GM21737 (cell line): ENCODE results near the gene CLIC4.

Experiments used
- ATAC-seq: cut with Tn5 transposase; IDR thresholded peaks from one replicate; pipeline ENCODE4 v1.9.1; 2021; ENCODE audit warnings: mild to moderate bottlenecking, moderate library complexity; ENCODE audit not compliant: unreplicated experiment

CLIC4 gene

DNA sequence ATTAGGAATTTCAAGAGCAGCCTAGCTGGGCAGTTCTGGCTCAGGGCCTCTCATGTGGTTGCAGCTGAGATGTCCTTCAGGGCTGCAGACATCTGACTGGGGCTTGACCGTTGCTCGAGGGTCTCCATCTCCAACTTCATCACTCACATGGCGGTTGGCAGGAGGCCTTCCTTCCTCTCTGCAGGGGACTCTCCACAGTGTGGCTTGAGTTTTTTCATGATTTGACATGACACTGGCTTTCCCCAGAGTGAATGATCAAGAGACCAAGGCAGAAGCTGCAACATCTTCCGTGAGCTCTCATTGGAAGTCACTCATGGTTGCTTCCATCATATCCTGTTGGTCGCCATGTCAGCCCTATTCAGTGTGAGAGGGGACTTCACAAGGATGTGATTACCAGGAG lies 110.2 kb downstream of the CLIC4 start:
- no peak for ATAC-seq

DNA sequence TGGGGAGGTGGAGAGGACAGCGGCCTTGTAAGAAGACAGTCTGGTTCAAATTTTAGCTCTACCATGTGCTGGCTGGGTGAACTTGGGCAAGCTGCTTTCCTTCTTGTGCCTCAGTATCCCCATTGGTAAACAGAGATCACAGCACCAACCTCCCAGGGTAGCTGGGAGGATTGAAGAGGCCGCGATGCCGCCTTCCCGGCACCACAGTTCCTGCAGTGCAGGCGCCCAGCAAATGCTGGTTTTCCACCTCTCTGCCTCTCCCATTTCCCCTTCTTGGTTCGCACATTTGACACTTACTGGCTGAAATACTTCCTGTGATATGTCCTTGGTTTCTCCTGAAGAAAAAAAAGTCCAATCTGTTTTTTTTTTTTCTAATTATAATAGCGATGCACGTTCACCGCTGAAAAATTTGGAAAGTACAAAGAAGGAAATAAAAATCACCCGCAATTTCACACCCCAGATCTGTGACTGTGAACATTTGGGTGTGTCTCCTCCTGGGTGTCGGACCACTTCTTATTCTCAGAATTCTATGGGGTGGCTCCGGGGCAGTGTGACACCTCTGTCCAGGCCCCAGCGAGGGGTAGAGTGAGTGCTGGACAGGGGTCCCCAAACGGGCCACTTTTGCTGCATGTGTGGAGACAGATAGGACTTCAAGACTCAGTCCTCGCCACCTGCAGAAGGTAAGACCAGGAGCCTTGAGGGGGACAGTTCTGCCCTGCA lies 111.7 kb downstream of the CLIC4 start:
- ATAC-seq, result no peak

DNA sequence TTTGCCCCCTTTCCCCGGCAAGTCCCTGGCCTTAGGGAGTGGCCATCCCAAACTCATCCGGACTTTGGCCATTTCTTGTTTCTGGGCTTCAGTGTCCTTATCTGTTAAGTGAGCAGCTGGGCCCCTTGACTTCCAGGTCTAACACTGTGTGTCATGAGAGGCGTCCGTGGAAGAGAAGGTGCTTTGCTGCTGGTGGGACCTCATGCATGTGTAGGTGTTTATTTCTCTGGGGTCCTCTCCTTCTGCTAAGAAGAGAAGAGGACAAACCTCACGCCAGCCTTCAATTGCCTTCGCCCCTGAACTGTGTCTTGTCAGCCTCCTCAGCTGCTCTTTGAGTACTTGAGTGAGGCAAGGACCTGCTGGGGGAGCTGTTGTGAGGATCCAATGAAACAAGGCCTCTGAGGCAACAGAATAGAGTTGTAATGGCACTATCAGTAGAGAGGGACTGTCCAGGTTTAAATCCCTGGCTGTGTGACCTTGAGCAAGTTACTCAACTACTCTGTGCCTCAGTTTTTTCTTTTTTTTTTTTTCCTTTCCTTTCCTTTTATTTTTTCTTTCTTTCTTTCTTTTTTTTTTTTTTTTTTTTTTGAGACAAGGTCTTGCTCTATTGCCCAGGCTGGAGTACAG lies 112.4 kb downstream of the CLIC4 start:
- no peak for ATAC-seq

DNA sequence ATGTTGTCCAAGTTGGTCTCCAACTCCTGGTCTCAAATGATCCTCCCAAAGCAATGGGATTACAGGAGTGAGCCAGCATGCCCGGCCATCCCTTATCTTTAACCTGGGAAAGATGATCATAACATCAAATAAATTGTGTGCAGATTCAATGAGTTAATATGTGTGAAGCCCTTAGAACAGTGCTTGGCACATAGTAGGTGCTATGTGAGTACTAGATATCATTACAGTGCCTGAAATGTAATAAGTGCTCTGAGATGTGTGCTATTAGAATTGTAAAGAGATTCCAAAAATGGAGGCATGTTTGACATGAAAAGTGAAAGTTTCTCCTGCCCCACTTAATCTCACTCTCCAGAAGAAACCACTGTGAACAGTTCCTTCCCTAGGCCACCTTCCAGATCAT lies 113.0 kb downstream of the CLIC4 start:
- ATAC-seq, result no peak

DNA sequence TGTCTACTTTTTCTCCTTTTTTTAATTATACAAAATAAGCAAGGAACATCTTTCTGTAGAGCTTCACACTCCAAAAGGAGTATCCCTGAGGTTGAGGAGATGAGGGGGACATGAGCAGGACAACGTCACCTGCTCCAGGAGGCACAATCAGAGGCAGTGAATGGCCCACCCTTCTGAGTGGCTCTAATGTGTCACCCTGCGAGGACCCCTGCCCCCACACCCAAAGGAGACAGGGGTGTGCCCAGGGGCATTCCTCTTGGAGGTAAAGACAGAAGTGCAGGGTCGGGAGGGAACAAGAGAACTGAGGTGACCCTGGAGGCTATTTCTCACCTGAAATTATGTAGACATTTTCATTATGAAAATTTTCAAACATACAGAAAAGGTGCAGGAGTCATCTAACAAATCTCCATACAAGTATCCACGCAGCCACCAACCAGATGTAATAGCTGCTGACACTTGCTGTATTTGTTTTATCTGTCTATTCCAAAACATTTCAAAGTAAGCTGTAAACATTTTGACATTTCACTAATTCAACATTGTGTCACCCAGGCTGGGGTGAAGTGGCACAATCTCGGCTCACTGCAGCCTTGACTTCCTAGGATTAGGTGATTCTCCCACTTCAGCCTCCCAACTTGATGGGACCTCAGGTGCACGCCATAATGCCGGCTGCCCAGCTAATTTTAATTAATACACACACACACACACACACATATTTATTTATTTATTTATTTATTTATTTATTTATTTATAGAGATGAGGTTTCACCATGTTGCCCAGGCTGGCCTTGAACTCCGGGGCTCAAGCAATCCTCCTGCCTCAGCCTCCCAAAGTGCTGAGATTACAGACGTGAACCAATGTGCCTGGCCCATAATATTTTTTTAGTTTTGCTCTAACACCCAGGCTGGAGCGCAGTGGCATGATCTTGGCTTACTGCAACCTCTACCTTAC lies 114.1 kb downstream of the CLIC4 start:
- no peak for ATAC-seq

DNA sequence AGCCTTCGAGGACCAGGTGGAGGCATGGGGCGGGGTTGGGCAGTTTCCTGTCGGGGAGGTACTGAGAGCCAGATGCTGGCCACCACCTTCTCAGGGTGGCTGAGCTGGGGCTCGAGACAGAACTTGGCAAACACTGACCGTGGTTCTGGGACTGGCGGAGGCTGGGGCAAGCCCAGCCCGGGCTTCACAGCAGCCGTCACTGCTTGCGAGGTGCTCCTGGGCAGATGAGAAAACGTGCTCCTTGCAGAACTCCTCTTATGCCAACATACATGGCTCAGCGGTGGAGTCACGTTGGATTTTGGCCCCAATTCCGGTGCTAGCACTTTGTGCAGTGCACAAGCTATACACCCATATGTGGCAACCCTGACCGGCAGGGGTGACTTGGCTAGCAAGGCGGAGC lies 115.6 kb downstream of the CLIC4 start:
- ATAC-seq, result no peak

DNA sequence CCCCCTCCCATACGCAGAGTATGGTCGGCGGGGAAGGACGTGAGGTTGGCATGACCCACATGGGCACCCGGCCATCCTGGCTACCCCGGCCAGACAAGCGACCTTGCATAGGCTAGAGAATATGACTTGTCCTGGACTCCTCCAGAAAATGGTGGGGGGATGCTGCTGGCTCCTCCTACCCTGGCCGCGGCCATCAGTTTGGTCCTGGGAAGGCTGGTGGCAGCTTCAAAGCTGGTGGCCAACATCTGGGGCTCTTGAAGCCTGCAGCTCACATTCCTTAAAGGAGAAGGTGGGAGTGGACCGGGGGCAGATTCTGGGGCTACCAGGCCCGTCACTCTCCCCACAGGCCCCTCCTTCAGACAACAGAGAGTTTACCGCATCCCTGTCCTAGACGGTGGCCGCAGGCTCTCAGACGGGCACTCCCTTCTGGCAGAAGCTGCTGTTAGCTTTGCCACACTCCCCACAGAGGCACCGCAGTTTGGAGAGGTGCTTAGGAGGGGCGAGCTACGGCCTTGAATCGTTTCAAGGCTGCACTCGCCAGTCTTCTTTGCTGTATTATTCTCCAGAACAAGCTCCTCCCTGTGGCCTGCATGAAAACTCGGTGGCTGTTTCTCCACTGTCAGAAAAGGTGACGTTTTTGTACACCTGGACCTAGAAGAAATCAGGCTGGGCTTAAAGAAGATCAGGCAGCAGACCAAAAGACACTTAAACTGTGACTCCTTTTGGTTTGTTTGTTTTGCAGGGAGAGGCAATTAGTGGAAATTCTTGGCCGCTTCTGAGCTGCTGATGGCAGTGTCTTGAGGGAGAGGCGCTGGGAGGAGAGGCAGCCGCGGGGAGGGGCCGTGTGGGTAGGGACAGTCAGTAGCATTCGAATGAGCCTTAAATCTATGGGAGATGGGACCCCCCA lies 116.8 kb downstream of the CLIC4 start:
- no peak for ATAC-seq

DNA sequence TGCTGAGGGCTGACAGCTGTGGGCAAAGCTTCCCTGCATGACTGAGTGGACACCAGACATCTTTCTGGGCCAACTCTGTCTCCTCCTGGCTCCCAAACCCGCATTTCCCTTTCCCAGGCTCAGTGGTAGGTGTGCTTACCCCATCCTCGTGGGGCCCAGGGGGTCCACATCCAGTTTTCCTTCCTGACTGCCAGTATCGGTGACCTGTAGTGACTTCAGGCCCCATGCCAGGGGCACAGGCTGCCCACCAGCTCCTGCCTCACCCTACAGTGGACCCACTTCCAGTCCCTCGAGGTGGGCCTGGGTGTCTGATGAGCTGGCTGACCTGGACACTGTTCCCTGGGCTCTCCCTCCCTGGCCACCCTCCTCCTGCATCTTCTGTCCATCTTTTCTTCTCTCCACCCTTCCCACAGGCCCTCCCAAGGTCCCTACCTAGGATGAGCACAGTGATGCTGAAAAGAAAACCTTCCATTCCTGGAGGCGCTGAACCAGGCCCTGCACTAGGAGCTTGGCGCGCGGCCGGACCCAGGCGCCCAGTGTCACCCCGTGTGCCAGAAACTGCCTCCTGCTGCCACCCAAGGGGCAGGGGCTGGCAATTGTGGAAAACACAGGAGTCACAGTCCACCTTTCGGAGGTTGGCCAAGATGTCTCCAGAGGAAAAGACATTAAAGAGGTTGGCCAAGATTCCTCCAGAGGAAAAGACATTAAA lies 117.7 kb downstream of the CLIC4 start:
- no peak for ATAC-seq

DNA sequence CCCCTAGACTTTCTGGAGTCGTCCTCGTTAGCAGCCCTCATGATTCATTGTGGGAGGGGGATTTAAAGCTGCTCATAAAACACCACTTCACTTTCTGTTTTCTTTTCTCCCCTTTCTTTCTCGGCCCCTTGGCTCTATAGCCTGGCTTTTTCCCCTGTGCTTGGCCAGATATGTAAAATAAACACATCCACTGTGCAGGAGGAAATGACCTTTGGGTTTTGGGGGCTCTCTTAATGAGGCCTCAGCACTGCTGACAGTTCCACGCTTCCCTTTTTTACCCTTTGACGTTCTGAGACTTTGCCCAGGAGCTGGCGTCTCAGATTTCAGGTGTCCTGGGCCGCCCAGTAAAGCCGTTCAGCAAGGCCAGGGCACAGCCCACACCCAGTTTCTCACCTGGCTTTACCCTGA lies 119.1 kb downstream of the CLIC4 start:
- ATAC-seq, result no peak

DNA sequence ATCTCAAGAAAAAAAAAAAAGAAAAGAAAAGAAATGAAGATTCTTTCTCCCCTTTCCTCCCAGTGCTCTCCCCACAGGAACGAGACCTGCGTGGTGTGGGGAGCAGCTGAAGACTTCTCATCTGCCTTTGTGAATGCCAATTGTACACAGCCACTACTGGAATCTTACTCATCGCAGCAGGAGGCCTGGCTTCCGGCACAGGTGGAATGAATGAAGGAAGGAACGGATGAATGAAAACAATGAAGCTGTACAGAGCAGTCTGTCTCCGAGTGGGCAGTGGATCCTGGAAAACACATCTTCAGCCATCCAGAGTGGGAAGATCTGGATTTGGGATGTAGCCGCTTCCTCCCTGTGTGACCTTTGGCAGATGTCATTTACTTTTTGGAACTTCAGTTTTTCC lies 119.9 kb downstream of the CLIC4 start:
- ATAC-seq, result no peak

DNA sequence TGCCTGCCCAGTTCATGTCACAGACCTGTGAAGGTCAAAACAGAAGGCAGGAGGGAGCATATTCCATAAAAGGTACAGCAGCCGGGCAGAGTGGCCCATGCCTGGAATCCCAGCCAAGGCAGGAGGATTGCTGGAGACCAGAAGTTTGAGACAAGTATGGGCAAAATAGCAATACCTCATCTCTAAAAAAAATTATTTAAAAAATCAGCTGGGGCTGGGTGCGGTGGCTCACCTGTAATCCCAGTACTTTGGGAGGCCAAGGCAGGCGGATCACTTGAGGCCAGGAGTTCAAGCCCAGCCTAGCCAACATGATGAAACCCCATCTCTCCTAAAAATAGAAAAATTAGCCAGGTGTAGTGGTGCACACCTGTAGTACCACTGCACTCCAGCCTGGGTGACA lies 120.3 kb downstream of the CLIC4 start:
- ATAC-seq, result no peak

DNA sequence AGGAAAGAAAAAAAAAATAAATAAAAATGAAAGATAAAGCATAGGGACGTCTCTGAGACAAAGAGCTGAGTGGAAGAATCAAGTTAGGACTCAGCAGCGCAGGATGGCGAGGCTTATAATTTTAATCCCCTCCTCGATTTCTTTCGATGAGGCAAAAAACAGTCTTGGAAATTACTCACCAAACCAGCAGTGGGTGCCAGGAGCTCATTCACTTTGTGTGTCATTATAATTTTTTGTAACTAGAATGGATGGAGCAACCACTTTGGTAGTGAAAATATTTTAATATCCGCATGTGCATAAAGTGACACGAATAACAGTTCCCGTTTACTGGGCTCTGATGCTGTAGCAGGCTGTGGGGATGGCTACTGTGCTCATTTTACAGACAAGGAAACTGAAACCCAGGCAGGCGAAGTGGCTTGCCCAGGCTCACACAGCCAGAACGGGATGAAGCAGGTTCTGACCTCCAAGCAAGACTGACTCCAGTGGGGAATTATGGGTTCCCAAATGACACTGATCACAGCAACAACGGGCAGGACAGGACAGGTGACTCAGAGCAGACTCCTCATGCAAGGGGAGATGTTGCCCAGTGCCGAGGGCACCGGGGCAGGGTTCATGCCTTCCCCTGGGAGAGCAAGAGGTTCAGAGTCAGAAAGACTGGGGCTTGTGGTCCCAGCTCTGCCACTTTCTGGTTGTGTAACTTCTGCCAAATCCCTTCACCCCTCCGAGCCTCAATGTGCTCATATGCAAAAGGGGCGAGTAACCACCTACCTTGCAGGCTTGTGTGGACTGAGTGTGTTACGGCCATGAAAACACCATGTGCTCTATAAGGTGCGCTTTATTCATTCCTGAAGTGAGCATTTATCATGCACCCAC lies 121.2 kb downstream of the CLIC4 start:
- ATAC-seq, result no peak

DNA sequence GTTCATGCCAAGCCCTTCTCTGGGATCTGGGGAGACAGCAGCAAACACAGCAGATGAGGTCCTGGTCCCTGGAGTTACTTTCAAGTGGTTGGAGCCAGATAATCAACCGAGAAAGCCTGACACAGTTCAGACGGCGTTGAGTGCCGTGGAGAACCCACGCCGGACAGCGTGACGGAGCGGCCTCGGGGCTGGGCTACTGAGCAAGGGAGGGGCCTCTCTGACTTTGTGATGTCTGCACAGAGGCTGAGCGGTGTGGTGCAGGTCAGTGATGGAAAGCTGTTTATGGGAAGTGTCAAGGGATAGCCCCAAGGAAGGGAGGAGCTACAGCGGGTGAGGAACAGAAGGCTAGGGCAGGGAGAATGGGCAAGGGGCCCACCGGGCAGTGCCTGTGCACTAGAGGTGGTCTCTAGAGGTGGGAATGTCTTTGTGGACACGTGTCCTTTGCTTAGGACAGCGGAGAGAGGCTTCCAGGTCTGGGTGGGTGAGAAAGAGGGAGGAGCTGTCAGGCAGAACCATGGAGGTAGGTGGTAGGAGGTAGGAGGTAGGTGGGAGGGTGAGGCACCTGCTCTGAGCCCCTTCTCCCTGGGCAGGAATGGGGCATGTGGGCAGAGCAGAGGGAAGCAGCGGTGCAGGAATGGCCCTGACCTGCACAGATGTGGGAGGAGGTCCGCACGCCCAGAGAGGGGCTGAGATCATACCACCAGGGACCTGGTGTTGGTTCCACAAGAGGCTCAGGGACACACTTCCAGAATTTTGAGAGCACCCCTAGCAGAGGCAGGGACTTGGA lies 122.0 kb downstream of the CLIC4 start:
- ATAC-seq, result no peak

DNA sequence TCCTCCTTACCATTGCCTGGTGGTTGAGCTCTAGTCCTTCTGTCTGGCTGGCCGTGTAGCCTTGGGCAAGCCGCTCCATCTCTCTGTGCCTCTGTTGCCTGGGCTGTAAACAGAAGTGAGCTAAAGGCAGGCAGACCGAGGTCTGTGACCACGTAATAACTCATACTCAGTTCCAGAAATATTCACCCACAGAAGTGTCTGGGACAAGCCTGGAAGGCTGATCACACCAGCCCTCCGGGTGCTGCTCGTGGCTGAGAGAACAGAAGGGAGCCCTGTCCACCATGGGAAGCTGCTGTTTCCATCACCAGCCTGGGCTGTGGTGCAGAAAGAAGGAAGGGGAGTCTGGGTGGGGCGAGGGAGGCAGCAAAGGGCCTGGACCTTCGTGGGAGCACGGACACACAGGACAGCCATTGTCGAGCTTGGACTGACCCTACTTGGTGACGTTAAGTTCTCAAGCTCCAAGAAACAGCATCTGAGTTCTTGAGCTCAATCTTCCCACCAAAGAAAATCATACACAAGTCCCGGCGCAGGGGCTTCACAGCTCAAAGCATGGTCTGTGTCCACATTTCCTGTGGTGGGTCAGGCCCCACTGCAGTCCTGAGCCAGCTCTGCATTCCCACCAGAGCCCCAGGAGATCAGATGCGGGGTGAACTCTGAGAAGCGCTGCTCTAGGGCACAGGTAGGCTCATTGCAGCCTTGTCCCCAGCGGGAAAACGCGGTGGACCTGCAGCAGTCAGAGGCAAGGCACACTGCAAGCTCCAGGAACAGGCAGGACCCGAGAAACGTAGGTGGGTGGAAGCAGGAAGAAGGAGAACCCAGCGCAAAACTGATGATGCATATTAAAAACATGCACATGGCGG lies 123.0 kb downstream of the CLIC4 start:
- no peak for ATAC-seq

DNA sequence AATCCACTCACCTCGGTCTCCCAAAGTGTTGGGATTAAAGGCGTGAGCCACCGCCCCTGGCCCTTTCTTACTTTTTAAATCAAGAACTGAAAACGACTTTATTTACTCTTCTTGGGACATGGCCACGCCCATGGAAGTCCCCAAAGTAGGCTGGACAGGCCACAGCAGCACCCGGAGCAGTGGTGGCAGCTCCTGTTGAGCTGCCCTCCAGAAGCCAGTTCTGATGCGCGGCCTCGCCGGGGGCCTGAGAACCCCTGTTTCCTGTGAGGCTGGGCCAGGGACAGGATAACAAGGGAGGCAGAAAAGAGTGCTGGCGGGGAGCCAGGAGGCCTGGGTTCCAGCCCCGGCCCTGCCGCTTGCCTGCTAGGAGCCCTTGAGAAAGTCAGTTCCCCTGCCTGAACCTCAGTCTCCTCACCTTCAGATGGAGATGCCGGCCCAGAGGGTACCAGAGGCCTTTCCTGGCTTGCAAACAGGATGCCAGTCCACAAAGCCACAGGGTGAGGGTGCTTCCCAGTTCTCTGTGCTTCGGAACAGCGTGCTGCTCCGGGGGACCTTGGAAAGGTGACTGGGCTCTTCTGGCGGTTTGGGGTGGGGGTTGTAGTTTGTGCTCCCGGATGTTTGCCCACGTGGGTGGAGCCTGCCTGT lies 125.4 kb downstream of the CLIC4 start:
- ATAC-seq, result no peak

DNA sequence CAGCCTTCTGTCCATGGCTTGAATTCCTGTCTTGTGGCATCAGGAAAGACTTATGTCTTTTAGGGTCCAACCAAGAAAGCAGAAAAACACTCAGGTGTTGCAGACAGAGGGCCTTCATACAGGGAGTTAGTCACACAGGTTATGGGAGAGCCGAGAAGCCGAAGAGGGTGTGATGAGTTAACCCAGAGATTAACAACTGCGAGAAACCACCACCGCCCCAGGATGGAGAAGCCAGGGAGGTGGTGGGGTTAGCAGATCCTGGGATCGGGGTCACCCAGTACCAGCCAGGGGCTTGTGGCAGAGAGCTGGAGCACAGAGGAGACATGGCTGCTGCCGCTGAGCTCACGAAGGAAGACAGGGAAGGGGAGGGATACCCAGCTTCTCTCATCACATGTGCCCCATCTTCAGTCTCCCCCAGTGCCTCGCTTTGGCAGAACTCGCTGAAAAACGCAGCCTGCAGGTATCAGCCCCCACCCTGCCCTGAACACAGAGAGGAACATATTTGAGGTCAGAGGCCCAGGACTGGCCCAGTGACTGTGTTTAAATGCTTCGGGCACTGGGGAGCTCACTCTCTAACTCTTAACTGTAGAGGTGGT lies 126.2 kb downstream of the CLIC4 start:
- no peak for ATAC-seq
